ENCODE results near the gene EFCC1. TPM values are rescaled to one million over a fixed set of nuclear protein-coding genes. Genes with fewer than 3 reads are reported as not detected.

Gene EFCC1
- total RNA-seq, 2 donors from 2014 or later, result 1.3 to 1.7 TPM

DNA sequence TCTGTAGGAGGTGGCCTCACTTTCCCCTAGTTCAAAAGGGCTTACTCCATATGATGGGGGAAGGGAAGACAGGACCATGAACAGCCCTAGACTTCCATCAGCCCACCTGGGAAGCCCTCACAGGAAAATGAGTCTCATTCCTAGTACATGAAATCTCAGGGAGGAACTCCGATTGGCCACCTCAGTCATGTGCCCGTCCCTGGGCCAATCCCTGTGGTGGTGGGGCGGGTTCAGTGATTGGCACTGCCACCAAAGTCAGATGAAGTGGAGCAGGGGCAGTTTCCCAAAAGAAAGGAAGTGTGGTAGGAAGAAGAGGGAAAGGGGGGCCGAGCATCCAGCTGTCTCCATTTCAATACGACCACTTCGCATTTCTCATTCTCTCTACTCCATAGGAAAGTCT lies 33.5 kb downstream of the EFCC1 start:
- Histone ChIP-seq H3K9me3 (no peaks in the 10 kb centered on the region), H3K9ac (ENCODE audit: low read depth in 2 of 2, low read length in 2 of 2) (no peak overlapping the region), H3K27ac (no peak overlapping the region), H3K4me1 (no peaks in the 10 kb centered on the region), H3K4me3 (no peak overlapping the region), H3K27me3 (no peaks in the 10 kb centered on the region), H3K36me3 (no peaks in the 10 kb centered on the region)
- TF ChIP-seq, protein P1, sequence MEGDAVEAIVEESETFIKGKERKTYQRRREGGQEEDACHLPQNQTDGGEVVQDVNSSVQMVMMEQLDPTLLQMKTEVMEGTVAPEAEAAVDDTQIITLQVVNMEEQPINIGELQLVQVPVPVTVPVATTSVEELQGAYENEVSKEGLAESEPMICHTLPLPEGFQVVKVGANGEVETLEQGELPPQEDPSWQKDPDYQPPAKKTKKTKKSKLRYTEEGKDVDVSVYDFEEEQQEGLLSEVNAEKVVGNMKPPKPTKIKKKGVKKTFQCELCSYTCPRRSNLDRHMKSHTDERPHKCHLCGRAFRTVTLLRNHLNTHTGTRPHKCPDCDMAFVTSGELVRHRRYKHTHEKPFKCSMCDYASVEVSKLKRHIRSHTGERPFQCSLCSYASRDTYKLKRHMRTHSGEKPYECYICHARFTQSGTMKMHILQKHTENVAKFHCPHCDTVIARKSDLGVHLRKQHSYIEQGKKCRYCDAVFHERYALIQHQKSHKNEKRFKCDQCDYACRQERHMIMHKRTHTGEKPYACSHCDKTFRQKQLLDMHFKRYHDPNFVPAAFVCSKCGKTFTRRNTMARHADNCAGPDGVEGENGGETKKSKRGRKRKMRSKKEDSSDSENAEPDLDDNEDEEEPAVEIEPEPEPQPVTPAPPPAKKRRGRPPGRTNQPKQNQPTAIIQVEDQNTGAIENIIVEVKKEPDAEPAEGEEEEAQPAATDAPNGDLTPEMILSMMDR (IDR thresholded peaks at IDR 0.05), result no peak
- intact Hi-C loops (cut with DNase I), result no loop called here
- no peak for DNase-seq

DNA sequence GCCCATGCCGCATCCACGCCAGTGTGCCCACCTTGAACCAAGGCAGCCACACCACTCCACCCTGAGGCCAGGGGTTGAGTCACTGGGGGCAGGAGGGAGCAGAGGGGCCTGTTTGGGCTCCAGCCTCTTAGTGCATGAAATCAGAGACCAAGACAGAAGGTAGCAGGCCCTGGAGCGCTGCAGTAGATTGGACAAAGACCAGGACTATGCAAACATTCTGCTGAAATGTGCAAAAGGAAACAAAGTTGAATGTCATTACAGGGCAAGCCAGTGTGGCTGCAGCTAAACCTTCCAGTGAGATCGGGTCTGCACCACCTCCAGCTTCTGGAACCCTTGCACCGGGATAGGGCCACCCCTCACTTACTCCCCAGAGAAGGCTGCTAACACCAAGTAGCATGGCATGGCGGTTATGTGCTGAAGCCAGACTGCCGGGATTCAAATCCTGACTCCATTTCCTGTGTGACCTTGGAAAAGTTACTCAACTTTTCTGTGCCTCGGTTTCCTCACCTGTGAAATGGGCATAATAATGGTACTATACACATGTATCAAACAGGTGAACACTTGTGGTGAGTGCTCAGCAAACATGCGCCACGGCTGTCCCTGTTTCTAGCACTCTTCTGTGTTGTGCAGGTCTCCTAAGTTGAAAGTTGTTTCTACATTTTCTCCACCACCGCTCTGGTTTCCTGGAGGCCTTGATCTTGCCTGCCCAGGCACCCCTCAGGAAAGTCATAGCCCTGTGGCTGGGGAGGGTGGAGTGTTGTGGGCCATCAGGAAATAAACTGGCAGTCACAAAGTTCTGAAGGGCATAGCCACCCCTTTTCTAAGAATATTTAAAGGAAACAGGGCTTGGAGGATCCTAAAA lies 34.5 kb downstream of the EFCC1 start:
- TF ChIP-seq, protein P1 (IDR thresholded peaks at IDR 0.05), result no peak
- Histone ChIP-seq H3K27ac (no peak overlapping the region), H3K36me3 (no peaks in the 10 kb centered on the region), H3K9me3 (no peaks in the 10 kb centered on the region), H3K4me1 (no peaks in the 10 kb centered on the region), H3K9ac (ENCODE audit: low read depth in 2 of 2, low read length in 2 of 2) (no peak overlapping the region), H3K27me3 (no peaks in the 10 kb centered on the region), H3K4me3 (no peak overlapping the region)
- intact Hi-C loops (cut with DNase I), result no loop called here
- DNase-seq, result no peak

DNA sequence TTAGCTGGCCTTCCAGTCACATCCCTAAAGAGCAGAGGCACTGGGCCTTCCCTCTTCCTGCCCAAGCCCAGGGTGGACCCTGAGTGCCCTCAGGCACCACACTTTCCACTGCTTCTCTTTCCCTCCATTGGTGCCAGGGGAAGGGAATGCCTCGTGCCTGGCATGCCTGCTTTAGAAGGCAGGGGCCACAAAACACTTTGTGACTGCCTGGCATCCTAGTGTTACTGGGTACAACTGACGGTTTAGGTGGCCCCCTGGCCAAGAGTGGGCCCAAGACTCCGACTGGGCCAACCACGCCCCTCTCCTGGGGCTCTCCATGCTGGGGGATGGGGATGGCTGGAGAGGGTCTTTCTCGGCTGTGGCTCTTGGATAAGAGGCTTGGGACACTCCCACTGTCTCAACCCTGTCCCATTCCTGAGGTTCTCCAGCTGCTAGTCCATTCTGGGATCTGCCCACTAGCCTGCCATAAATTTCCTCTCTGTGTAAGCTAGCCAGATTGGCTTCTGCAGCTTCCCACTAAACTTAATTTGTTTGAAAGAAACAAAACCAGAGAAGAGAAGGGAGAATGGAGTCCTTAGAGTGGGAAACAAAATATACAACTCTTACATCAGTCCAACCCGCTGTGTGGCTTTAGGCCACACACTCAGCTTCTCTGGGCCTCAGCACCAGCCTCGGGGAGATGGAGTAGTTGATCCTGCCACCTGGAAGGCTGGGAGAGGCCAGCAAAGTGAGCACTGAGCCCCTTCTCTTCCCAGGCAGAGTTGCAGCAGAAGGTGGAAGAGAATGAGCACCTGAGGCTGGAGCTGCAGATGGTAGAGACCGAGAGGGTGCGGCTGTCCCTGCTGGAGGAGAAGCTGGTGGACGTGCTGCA lies 35.4 kb downstream of the EFCC1 start:
- Histone ChIP-seq H3K4me3 (no peak overlapping the region), H3K9me3 (no peaks in the 10 kb centered on the region), H3K4me1 (no peaks in the 10 kb centered on the region), H3K27ac (no peak overlapping the region), H3K9ac (ENCODE audit: low read depth in 2 of 2, low read length in 2 of 2) (no peak overlapping the region), H3K27me3 (no peaks in the 10 kb centered on the region), H3K36me3 (no peaks in the 10 kb centered on the region)
- TF ChIP-seq, protein P1 (IDR thresholded peaks at IDR 0.05), result no peak
- intact Hi-C loops (cut with DNase I), result no loop called here
- no peak for DNase-seq

DNA sequence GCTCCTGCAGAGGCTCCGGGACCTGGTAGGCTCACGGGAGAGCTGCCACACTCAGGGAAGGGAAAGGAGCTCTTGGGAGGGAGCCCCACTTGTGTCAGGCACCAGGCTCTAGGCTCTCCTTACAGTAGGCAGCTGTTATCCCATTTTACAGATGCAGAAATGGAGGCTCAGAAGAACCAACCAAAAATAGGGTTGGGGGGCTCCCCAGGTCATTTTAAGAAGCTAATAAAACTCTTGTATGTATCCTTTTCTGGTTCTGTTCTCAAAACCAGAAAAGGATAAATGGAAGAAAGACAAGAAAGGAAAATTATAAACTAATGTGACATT lies 36.0 kb downstream of the EFCC1 start:
- TF ChIP-seq, protein P1 (IDR thresholded peaks at IDR 0.05), result no peak
- Histone ChIP-seq H3K9ac (ENCODE audit: low read depth in 2 of 2, low read length in 2 of 2) (no peak overlapping the region), H3K9me3 (no peaks in the 10 kb centered on the region), H3K27me3 (no peaks in the 10 kb centered on the region), H3K4me3 (no peak overlapping the region), H3K27ac (no peak overlapping the region), H3K4me1 (no peaks in the 10 kb centered on the region), H3K36me3 (no peaks in the 10 kb centered on the region)
- DNase-seq, result no peak
- intact Hi-C loops (cut with DNase I), result no loop called here

DNA sequence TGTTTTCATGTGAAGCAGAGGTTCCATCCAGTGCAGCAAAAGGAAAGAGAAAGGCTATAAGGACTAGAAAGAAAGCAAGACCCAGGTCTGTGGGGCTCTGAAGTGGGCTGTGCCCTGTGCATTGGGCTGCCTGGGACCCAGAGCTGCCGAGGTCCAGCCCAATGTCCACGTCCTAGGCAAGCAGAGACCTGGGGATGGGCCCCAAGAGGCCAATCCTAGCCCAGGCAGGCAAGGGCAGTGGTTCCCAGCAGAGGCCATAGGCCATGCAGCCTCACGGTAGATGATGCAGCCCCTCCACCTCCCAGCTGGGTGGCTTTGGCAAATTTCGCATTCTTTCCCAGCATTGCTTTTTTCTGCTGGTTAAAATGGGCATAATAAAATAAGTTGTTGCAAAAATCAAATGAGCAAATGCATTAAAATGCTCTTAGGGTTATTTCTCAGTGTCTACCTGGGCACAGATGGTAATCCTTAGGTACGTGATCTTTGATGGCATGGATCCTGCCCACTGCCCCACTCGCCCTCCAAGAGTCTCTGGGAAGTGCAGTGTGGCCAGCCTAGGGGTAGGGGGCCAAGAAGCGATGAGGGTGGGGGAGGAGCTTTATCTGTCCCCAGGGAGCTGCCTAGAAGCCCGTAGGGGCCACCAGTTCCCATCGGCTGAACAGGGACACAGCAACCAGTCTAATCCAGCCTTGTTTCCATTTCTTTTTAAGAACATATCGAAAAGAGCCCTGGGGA lies 37.2 kb downstream of the EFCC1 start:
- Histone ChIP-seq H3K27me3 (no peaks in the 10 kb centered on the region), H3K4me1 (no peaks in the 10 kb centered on the region), H3K27ac (no peak overlapping the region), H3K9me3 (no peaks in the 10 kb centered on the region), H3K9ac (ENCODE audit: low read depth in 2 of 2, low read length in 2 of 2) (no peak overlapping the region), H3K36me3 (no peaks in the 10 kb centered on the region), H3K4me3 (no peak overlapping the region)
- intact Hi-C loops (cut with DNase I), result no loop called here
- TF ChIP-seq, protein P1 (IDR thresholded peaks at IDR 0.05), result no peak
- DNase-seq, result no peak
